ENCODE measurements around the gene TLR9. TPM values are rescaled to one million over a fixed set of nuclear protein-coding genes. Genes with fewer than 3 reads are reported as not detected.

Gene TLR9
- total and polyA plus RNA-seq, 9 of the 15 experiments (the other 6 are each of a cell fraction or from before 2014, with no cell fraction given) = not detected

GRCh38 chr3:52218454-52218853 lies 7.0 kb downstream of the TLR9 start:
- DNase-seq (ENCODE audit: extremely low read depth in 1 of 4, low spot score in 3 of 4) = peak; percentile 49 to 61 (median 52)
- ATAC-seq = peak; percentile 64
- Histone ChIP-seq H3K9me1 (ENCODE audit: control insufficient read depth, insufficient read depth, low read length) (no peaks in the 10 kb centered on the region), H2AFZ (ENCODE audit: low read depth, low read length) (peak overlapping the region; percentile 74), H3K27me3 (ENCODE audit: control insufficient read depth in 2 of 2, insufficient read depth in 2 of 2, low read length in 2 of 2) (no peaks in the 10 kb centered on the region), H3K4me2 (ENCODE audit: insufficient read depth, low read length) (peak overlapping the region; percentile 59), H3K36me3 (ENCODE audit: control insufficient read depth, insufficient read depth, low read length) (peaks cover 17% of the 10 kb centered on the region), H4K20me1 (replicated peaks; ENCODE audit: control insufficient read depth, insufficient read depth, low read length) (no peaks in the 10 kb centered on the region), H3K4me3 (no peak overlapping the region), H3K9me3 (replicated peaks; ENCODE audit: control insufficient read depth, insufficient read depth, low read depth, low read length) (no peaks in the 10 kb centered on the region), H3K4me1 (replicated peaks in 1 of 2; ENCODE audit: control insufficient read depth in 2 of 2, insufficient read depth in 2 of 2, low read length in 2 of 2) (peaks cover 27 to 52% of the 10 kb centered on the region in 2 experiments), H3K79me2 (ENCODE audit: control insufficient read depth, insufficient read depth, low read length) (no peaks in the 10 kb centered on the region), H3K9ac (ENCODE audit: insufficient read depth in 1 of 2, low read depth in 2 of 2, low read length in 2 of 2) (peak overlapping the region in 1 of 2 experiments; percentile 84; a peak in 3 of 4 replicates), H3K27ac (ENCODE audit: extremely low read depth, low read depth, low read length) (no peak overlapping the region; the same call in 2 of the 3 replicates)
- in situ Hi-C loops (cut with MboI) = no loop called here
- no peak for TF ChIP-seq ZKSCAN1 (IDR thresholded peaks at IDR 0.05; ENCODE audit: low read depth, low read length)
- TF ChIP-seq POLR2G (IDR thresholded peaks at IDR 0.05; ENCODE audit: low read depth, low read length) = peak; percentile 25; the same call in 1 of the 2 replicates
- TF ChIP-seq NFIC (IDR thresholded peaks at IDR 0.05) = peak; percentile 60
- TF ChIP-seq, protein P1, sequence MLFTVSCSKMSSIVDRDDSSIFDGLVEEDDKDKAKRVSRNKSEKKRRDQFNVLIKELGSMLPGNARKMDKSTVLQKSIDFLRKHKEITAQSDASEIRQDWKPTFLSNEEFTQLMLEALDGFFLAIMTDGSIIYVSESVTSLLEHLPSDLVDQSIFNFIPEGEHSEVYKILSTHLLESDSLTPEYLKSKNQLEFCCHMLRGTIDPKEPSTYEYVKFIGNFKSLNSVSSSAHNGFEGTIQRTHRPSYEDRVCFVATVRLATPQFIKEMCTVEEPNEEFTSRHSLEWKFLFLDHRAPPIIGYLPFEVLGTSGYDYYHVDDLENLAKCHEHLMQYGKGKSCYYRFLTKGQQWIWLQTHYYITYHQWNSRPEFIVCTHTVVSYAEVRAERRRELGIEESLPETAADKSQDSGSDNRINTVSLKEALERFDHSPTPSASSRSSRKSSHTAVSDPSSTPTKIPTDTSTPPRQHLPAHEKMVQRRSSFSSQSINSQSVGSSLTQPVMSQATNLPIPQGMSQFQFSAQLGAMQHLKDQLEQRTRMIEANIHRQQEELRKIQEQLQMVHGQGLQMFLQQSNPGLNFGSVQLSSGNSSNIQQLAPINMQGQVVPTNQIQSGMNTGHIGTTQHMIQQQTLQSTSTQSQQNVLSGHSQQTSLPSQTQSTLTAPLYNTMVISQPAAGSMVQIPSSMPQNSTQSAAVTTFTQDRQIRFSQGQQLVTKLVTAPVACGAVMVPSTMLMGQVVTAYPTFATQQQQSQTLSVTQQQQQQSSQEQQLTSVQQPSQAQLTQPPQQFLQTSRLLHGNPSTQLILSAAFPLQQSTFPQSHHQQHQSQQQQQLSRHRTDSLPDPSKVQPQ (CRISPR knock-in tag; IDR thresholded peaks at IDR 0.05; ENCODE audit: borderline replicate concordance) = no peak
- TF ChIP-seq, protein P2, sequence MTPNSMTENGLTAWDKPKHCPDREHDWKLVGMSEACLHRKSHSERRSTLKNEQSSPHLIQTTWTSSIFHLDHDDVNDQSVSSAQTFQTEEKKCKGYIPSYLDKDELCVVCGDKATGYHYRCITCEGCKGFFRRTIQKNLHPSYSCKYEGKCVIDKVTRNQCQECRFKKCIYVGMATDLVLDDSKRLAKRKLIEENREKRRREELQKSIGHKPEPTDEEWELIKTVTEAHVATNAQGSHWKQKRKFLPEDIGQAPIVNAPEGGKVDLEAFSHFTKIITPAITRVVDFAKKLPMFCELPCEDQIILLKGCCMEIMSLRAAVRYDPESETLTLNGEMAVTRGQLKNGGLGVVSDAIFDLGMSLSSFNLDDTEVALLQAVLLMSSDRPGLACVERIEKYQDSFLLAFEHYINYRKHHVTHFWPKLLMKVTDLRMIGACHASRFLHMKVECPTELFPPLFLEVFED (CRISPR knock-in tag; conservative IDR thresholded peaks at IDR 0.05) = no peak
- peak; percentile 45 for TF ChIP-seq RBFOX2 (IDR thresholded peaks at IDR 0.05; ENCODE audit: low read depth, low read length)
- peak; percentile 44; the same call in 1 of the 2 replicates for TF ChIP-seq ZBTB7A (IDR thresholded peaks at IDR 0.05; ENCODE audit: borderline replicate concordance, control insufficient read depth, low read depth, low read length)
- TF ChIP-seq, protein P3, sequence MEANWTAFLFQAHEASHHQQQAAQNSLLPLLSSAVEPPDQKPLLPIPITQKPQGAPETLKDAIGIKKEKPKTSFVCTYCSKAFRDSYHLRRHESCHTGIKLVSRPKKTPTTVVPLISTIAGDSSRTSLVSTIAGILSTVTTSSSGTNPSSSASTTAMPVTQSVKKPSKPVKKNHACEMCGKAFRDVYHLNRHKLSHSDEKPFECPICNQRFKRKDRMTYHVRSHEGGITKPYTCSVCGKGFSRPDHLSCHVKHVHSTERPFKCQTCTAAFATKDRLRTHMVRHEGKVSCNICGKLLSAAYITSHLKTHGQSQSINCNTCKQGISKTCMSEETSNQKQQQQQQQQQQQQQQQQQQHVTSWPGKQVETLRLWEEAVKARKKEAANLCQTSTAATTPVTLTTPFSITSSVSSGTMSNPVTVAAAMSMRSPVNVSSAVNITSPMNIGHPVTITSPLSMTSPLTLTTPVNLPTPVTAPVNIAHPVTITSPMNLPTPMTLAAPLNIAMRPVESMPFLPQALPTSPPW (CRISPR knock-in tag; IDR thresholded peaks at IDR 0.05) = 0 out of 2 replicates have a peak, but pooled peaks have one; percentile 21
- WGBS (ENCODE audit: insufficient coverage, low coverage, missing lambda C conversion rate) = 20% methylated on average over 9 of the region's 12 CpGs
- intact Hi-C loops (cut with micrococcal nuclease) = no loop called here
- no TSS peak for BruUV-seq (replicated peaks)
- no peak for FAIRE-seq
- CTCF ChIA-PET (ENCODE audit: low intra/inter-chr PET ratio) = no interaction called here
- POLR2A ChIA-PET = interaction anchor here (0.6 kb wide), 1 partner anchor 141 kb away, joined by 3 read pairs; no protein-coding TSS in a partner anchor

Measured in K562 (cell line).